Hepatocyte (in vitro differentiated cells): ENCODE data around the gene GLRA2.

Source experiments
- EZH2 ChIP-seq: fragments of 200-600 bp; sonication (generic); IDR thresholded peaks from 2 replicates; pipeline ENCODE4 v1.6.1; 2016; ENCODE audit warnings: antibody characterized with exemption, mild to moderate bottlenecking, borderline replicate concordance
- TF ChIP-seq, protein P1 (sequence below): fragments of 200-600 bp; sonication (generic); IDR thresholded peaks from 2 replicates; pipeline ENCODE4 v1.5.1; 2016; ENCODE audit warnings: antibody characterized with exemption, mild to moderate bottlenecking; ENCODE audit not compliant: poor library complexity

DNA sequence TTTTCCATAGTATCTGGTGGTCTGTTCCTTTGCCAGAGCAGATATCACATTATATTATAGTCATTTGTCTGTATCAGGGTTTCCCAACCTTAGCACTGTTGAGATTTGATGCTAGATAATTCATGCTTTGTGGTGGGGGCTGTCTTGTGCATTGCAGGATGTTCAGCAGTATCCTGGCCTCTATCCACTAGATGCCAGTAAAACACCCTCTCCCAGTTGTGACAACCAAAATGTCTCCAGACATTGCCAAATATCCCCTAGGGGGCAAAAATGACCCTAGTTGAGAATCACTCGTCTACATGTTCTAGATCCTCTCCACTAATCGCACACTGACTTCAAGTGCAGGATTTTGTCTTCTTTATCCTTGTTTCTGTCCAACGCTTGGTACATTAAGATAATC, 182.8 kb downstream of the GLRA2 start:
- TF ChIP-seq, protein P1, sequence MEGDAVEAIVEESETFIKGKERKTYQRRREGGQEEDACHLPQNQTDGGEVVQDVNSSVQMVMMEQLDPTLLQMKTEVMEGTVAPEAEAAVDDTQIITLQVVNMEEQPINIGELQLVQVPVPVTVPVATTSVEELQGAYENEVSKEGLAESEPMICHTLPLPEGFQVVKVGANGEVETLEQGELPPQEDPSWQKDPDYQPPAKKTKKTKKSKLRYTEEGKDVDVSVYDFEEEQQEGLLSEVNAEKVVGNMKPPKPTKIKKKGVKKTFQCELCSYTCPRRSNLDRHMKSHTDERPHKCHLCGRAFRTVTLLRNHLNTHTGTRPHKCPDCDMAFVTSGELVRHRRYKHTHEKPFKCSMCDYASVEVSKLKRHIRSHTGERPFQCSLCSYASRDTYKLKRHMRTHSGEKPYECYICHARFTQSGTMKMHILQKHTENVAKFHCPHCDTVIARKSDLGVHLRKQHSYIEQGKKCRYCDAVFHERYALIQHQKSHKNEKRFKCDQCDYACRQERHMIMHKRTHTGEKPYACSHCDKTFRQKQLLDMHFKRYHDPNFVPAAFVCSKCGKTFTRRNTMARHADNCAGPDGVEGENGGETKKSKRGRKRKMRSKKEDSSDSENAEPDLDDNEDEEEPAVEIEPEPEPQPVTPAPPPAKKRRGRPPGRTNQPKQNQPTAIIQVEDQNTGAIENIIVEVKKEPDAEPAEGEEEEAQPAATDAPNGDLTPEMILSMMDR = no peak
- no peak for TF ChIP-seq EZH2
